ENCODE data around the gene COPS9.

DNA sequence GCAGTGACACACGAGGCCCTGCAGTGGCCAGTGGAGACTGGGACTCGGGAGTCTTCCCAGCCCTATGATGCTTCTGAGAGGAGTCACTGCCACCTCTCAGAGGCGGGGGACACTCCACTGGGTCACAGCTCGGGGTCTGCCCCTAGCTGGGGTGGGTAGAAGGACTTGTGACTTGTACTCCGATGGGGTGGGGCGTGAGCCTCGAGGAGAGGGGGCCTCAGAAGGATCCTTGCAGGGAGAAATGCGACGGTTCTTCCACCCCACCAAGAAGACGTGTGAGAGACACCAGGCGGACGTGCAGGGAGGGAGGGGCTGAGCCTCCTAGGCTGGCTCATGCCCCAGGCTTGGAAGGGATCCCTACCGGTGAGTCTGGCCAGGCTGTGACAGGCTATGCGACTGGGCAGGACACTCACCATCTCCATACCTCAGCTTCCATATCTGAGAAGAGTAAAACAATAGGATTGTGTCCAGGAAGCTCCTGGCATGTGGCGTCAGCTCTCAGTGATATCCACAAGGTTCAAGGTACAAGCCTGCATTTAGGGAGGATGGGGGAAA is 15.4 kb upstream of the COPS9 start:
- TF ChIP-seq CTCF (IDR thresholded peaks at IDR 0.05) (no peak), POLR2A (IDR thresholded peaks at IDR 0.05) (no peak)

Data from body of pancreas (tissue), 4 donors.